Activated gamma-delta T cell treated with Interleukin-2 at 50 U/mL for 16 hours (primary cell): Measurements from ENCODE around the gene DDAH1.

ENCODE experiments used
- DNase-seq: peaks from one replicate; pipeline ENCODE4 v3.0.0-alpha.2; 2020

Gene DDAH1

GRCh38 chr1:85295006-85295431 is 169.9 kb downstream of the DDAH1 start:
- no peak for DNase-seq

DNA sequence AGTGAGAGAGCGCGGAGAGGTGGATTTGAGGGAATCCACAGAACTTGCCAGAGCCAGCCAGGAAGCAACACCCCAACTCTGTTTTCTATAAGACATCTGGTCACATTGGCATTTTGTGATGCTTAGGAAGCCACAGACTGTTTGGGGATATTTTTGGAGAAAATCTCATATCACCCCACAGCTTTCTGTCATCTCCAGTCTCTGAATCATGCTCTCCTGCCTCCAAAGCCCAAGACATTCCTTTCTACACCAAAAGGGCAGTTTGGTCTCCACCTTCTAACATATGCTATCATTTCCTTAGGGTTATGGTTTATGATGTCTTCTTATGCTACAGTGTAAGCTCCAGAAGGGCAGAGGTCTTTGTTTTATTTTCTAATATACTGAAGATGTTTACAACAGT is 174.1 kb downstream of the DDAH1 start:
- DNase-seq: no peak

- DNase-seq: no peak
These were observed 175.1 kb downstream of the DDAH1 start for GRCh38 chr1:85289848-85290335.

DNA sequence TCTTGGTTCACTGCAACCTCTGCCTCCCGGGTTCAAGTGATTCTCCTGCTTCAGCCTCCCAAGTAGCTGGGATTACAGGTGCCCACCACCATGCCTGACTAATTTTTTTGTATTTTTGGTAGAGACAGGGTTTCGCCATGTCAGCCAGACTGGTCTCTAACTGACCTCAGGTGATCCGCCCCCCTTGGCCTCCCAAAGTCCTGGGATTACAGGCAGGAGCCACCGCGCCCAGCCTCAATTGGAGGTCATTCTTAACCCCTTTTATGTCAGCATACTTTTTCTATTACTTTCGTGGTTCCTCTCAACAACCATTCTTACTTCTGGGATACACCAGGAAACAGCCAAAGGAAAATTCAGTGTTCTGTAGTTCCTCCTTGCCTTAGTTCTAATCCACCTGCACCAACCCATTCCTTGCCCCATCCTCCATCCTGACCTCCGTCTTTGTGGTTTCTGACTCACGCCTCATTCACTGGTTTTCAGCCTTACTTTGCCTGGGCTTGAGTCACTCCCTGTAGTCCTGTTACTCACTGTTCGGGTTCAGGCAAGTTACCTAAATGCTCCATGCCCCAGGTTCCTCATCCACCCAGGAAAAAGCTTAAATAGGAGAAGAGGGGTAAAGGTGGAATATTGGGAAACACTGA is 175.6 kb downstream of the DDAH1 start:
- no peak for DNase-seq

DNA sequence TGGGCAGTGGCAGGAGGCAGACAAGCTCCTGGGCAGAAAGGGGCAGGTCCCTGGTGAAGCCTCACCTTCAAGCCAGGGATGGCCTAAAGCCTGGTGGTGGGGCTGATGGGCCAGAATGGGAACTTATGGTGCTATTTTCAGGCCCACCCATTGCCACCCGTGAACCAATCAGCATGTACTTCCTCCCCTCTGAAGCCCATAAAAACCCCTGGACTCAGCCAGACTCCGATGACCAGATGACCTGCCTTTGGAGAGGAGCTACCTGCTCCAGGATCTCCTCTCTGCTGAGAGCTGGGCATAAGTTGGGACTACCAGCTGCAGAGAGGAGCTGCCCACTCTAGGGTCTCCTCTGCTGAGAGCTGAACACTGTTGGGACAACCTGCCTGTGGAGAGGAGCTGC is 180.8 kb downstream of the DDAH1 start:
- DNase-seq: no peak

- DNase-seq: no peak
These were observed 181.3 kb downstream of the DDAH1 start for GRCh38 chr1:85283475-85284199.

DNA sequence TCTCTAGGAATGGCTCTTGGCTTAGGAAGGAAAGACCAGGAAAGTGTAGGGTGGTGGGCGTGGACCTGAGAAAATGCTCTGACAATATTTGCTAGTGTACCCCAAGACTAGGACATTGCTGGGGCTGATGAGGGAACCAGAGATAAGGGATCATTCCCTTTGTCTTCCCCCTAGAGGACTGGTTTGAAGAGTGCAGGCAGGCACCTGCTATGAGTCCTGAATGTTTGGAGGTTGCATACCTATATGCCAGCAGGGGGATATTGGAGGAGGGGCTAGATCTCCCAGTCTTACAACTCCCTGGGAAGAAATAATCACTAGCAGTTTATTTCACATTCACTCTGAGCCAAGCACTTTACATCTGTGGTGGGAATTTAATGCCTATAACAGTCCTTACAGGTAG is 182.5 kb downstream of the DDAH1 start:
- DNase-seq: no peak

- DNase-seq: no peak
These were observed 184.3 kb downstream of the DDAH1 start for GRCh38 chr1:85280636-85281035.

DNA sequence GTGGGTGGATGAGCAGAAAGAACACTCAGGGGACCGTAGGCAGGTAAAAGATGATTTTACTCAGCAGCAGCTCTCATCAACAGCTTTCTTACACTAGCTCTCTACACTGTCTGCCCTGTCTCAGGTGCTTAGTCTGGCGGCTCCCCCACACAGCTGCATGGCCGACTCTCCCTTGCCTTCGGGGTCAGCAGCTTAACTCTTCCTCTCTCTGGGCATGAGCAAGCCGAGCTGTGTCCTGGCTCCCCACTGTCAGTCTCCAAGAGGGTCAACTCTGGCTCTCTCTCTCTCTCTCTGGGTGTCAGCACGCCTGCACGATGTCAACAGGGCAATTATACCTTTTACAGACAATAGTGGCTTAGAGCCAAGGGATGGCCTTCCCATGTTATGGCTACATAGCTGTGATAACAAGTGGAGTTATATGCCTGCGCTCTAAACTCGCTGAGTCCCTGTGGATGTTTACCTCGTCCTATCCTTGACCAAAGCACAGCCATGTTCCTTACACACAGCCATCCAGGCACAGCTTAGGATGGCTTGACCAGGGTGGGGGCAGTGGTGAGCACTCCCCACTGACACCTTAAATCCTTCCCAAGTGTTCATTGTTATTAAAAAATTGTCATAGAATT is 185.4 kb downstream of the DDAH1 start:
- DNase-seq: no peak

DNA sequence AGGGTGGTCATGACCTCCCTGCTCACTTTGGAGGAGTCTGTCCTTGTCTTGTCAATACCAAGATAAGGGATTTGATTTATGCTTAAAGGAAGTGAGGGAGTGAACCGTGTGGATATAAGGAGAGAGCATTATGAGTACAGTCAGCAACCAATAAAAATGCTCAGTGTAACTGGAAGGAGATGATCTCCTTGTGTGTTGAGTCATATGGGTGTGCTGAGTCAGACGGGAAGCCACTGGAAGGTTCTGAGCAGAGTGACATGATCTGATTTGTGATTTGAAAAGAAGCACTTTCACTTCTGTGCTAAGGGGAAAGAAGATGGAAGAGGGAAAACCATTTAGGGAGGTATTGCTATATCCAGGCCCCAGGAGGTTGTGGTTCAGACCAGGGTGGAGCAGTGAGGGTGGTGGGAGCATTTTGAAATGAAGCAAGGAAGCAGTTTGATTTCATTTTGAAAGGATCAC is 186.1 kb downstream of the DDAH1 start:
- peak; percentile 20 for DNase-seq

DNA sequence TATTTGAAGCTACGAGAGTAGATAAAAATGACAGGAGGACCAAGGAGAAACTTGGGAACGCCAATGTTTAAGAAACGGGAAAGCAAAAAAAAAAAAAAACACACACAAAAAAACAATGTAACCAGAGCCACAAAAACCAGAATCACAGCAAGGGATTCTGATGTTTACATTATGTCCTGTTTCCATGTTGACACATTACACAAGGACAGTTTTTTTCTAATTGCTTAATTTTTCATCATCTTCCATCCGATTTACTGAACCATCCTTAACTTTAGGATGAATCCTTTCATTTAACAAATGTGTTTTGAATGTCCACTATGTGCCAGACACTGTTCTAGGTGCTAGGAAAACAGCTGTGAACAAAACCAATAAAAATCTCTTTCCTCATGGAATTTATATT is 187.2 kb downstream of the DDAH1 start:
- DNase-seq: no peak

- no peak for DNase-seq
These were observed 187.8 kb downstream of the DDAH1 start for GRCh38 chr1:85276978-85277639.

DNA sequence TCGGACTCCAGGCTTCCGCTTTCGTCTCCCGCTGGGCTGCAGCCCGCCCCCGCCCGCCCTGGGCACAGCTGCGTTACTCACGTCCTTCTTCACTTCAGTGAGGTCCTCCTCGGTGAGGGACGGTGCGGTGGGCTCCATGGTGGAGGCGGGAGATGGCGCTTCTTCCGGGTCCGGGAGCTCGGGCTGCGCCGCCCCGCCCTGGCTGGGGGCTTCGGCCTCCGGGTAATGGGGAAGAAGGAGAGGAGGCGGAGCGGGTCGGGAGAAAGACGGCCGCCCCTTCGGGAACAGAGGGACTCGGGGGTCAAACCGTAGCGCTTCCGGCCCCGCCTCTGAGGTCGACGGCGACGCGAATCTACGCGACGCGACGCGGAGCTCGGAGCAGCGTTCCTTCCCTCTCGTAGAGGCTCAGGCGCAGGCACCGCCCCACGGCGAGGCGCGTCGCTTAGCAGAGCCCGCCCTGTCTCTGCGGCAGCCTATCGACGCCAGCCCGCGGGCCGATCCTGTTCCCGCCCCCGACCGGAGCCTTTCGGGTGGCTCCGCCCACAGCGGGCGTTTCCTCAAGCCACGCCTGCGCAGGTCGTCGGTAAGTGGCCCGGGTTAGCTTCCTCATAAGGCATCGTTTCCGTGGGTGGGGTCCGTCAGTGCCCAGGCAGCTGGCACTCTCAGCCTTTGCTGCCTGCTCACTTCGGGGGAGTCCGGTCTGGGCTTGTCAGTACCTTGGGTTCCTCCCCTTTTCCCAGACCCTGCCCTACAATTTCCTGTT is 188.6 kb downstream of the DDAH1 start, which contains the start of gene BCL10:
BCL10 (minus strand) TSS at position 418 of the 763 bp plus-strand sequence; CDS start at position 138, 280 bp downstream.
- DNase-seq: peak; percentile 96

DNA sequence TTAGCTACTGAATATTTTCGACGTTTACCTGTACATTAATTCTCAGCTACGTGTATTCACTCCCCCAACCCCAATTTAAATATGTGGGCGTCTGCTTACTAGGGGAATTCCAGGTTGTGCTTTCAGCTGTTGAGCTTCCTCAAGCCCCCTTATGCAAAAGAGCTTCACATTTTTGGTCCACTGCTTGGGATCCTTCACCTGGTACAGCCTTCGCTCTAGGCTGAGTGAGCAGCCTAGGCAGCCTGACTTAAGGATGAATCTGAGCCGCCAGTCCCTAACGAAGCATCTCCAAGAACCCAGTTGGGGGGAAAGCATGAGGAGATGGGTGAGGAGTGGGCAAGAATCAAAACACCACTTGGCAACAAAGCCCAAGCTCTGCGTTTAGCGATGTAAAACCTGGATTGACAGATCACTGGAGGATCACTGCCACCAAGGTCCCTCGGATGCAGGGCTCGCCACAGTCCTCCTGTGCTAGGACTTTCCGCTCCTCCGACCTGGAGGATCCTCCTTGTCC is 189.2 kb downstream of the DDAH1 start:
- no peak for DNase-seq

- no peak for DNase-seq
These were observed 189.9 kb downstream of the DDAH1 start for GRCh38 chr1:85274969-85275453.

GRCh38 chr1:85273397-85273796 is 191.6 kb downstream of the DDAH1 start:
- no peak for DNase-seq

- no peak for DNase-seq
These were observed 196.0 kb downstream of the DDAH1 start for GRCh38 chr1:85268801-85269585.
